MM.1S (cell line): ENCODE results near the gene ACAD11.
A peak's percentile ranks its signal among the peaks of the same experiment; 100 is the strongest.

Source experiments
- DNase-seq: peaks from one replicate; pipeline ENCODE4 v3.0.0-alpha.2; 2015
- H2AFZ ChIP-seq: fragments of 300-600 bp; sonication (generic); 2 replicates; pipeline ENCODE4 v1.6.0; 2016; ENCODE audit warnings: antibody characterized with exemption, low read length
- H3F3A ChIP-seq: fragments of 300-600 bp; sonication (generic); 2 replicates; pipeline ENCODE4 v1.6.1; 2016; ENCODE audit warnings: mild to moderate bottlenecking, antibody characterized with exemption, low read length, moderate library complexity, mixed read lengths; ENCODE audit not compliant: insufficient read depth
- H3K27ac ChIP-seq: fragments of 300-600 bp; sonication (generic); 2 replicates; pipeline ENCODE4 v1.5.1; 2016; ENCODE audit warnings: mild to moderate bottlenecking, low read length
- H3K27me3 ChIP-seq: fragments of 300-600 bp; sonication (generic); replicated peaks from 2 replicates; pipeline ENCODE4 v1.6.0; 2016; ENCODE audit warnings: low read length; ENCODE audit not compliant: insufficient read depth
- H3K36me3 ChIP-seq: fragments of 300-600 bp; sonication (generic); replicated peaks from 2 replicates; pipeline ENCODE4 v1.6.1; 2016; ENCODE audit warnings: mild to moderate bottlenecking, low read length, mixed read lengths; ENCODE audit not compliant: insufficient read depth
- H3K4me1 ChIP-seq: fragments of 300-600 bp; sonication (generic); 2 replicates; pipeline ENCODE4 v1.6.1; 2016; ENCODE audit warnings: low read length, mixed read lengths
- H3K4me2 ChIP-seq: fragments of 300-600 bp; sonication (generic); 2 replicates; pipeline ENCODE4 v1.6.0; 2016; ENCODE audit warnings: low read depth, low read length
- H3K4me3 ChIP-seq: fragments of 300-600 bp; sonication (generic); 2 replicates; pipeline ENCODE4 v1.5.1; 2016; ENCODE audit warnings: low read length, mixed read lengths
- H3K79me2 ChIP-seq: fragments of 300-600 bp; sonication (generic); 2 replicates; pipeline ENCODE4 v1.6.1; 2016; ENCODE audit warnings: mixed run types, low read length, mixed read lengths
- H3K9ac ChIP-seq: fragments of 300-600 bp; sonication (generic); 2 replicates; pipeline ENCODE4 v1.6.1; 2016; ENCODE audit warnings: low read length, mixed read lengths
- H3K9me2 ChIP-seq: fragments of 300-600 bp; sonication (generic); replicated peaks from 2 replicates; pipeline ENCODE4 v1.6.1; 2016; ENCODE audit warnings: mild to moderate bottlenecking, low read length, mixed read lengths; ENCODE audit not compliant: insufficient read depth
- H3K9me3 ChIP-seq: fragments of 300-600 bp; sonication (generic); replicated peaks from 2 replicates; pipeline ENCODE4 v1.6.1; 2016; ENCODE audit warnings: mild to moderate bottlenecking, low read length, mixed read lengths; ENCODE audit not compliant: insufficient read depth
- H4K20me1 ChIP-seq: fragments of 300-600 bp; sonication (generic); 2 replicates; pipeline ENCODE4 v1.6.1; 2016; ENCODE audit warnings: mild to moderate bottlenecking, low read length, moderate library complexity, mixed read lengths; ENCODE audit not compliant: insufficient read depth
- EZH2 ChIP-seq: fragments of 300-600 bp; sonication (generic); optimal IDR thresholded peaks from 2 replicates; pipeline ENCODE3; 2017; ENCODE audit warnings: low read depth, mild to moderate bottlenecking, antibody characterized with exemption, low read length, mixed read lengths
- EZH2phosphoT487 ChIP-seq: fragments of 300-600 bp; sonication (generic); IDR thresholded peaks from 2 replicates; pipeline ENCODE4 v1.6.1; 2018; ENCODE audit warnings: antibody characterized with exemption, low read length
- TF ChIP-seq, protein P1 (sequence below): fragments of 300-600 bp; sonication (generic); IDR thresholded peaks from 2 replicates; pipeline ENCODE4 v1.5.1; 2016; ENCODE audit warnings: antibody characterized with exemption, low read length, mixed read lengths

The ACAD11 gene

GRCh38 chr3:132597660-132598059, 61.9 kb downstream of the ACAD11 start:
- no peak overlapping the region for H2AFZ ChIP-seq
- H3K27ac ChIP-seq, result no peak overlapping the region
- H3K9ac ChIP-seq, result no peak overlapping the region; the same call in 1 of the 2 replicates
- H3K9me2 ChIP-seq, result no peaks in the 10 kb centered on the region
- peak overlapping the region; percentile 31 for H3K4me3 ChIP-seq
- no peak for TF ChIP-seq EZH2
- no peak for TF ChIP-seq EZH2phosphoT487
- TF ChIP-seq, protein P1, sequence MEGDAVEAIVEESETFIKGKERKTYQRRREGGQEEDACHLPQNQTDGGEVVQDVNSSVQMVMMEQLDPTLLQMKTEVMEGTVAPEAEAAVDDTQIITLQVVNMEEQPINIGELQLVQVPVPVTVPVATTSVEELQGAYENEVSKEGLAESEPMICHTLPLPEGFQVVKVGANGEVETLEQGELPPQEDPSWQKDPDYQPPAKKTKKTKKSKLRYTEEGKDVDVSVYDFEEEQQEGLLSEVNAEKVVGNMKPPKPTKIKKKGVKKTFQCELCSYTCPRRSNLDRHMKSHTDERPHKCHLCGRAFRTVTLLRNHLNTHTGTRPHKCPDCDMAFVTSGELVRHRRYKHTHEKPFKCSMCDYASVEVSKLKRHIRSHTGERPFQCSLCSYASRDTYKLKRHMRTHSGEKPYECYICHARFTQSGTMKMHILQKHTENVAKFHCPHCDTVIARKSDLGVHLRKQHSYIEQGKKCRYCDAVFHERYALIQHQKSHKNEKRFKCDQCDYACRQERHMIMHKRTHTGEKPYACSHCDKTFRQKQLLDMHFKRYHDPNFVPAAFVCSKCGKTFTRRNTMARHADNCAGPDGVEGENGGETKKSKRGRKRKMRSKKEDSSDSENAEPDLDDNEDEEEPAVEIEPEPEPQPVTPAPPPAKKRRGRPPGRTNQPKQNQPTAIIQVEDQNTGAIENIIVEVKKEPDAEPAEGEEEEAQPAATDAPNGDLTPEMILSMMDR, result no peak
- peak overlapping the region; percentile 35 for H3K4me2 ChIP-seq
- H3K27me3 ChIP-seq, result no peaks in the 10 kb centered on the region
- no peaks in the 10 kb centered on the region for H3K4me1 ChIP-seq
- no peak for DNase-seq
- H3K79me2 ChIP-seq, result no peaks in the 10 kb centered on the region
- H3K36me3 ChIP-seq, result no peaks in the 10 kb centered on the region
- no peaks in the 10 kb centered on the region for H3K9me3 ChIP-seq
- H3F3A ChIP-seq, result no peaks in the 10 kb centered on the region
- H4K20me1 ChIP-seq, result no peaks in the 10 kb centered on the region

GRCh38 chr3:132596816-132597433, 62.7 kb downstream of the ACAD11 start, which contains the start of gene ACKR4:
Gene ACKR4, plus strand, starts transcription at chr3:132597270. Its CDS starts 3,128 bp downstream, at chr3:132600398.
- peak within 1 kb of the TSS; percentile 35 for H3K4me2 ChIP-seq
- DNase-seq, result peak; percentile 15
- peak within 1 kb of the TSS; percentile 31 for H3K4me3 ChIP-seq
- no peaks in the 10 kb centered on the region for H3K36me3 ChIP-seq
- no peaks in the 10 kb centered on the region for H3K9me3 ChIP-seq
- H2AFZ ChIP-seq, result peak within 1 kb of the TSS; percentile 19; the same call in 1 of the 2 replicates
- no peaks in the 10 kb centered on the region for H3K9me2 ChIP-seq
- H4K20me1 ChIP-seq, result no peaks in the 10 kb centered on the region
- H3K27ac ChIP-seq, result no peak within 1 kb of the TSS
- H3F3A ChIP-seq, result no peaks in the 10 kb centered on the region
- TF ChIP-seq, protein P1, result no peak
- TF ChIP-seq EZH2phosphoT487, result no peak
- no peak for TF ChIP-seq EZH2
- no peaks in the 10 kb centered on the region for H3K27me3 ChIP-seq
- H3K4me1 ChIP-seq, result no peaks in the 10 kb centered on the region
- no peak within 1 kb of the TSS; the same call in 1 of the 2 replicates for H3K9ac ChIP-seq
- H3K79me2 ChIP-seq, result no peaks in the 10 kb centered on the region

DNA sequence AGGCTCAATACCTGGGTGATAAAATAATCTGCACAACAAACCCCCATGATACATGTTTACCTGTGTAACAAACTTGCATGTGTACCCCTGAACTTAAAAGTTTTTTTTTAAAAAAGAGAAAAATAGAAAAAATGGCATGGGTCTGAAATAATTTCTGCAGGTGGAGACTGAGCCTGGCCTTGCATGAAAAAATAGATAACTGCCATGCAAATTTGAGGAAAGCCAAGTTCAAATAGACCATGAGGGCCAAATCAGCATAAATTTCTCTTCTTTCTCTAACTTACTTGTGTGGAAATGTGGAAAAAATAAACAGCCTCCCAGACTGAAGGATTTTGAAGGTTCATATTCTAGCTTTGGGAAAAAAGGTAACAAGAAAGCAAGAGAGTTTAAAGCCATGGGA, 63.3 kb downstream of the ACAD11 start:
- no peak overlapping the region for H3K9ac ChIP-seq
- H3F3A ChIP-seq, result no peaks in the 10 kb centered on the region
- H3K4me2 ChIP-seq, result no peak overlapping the region
- no peak overlapping the region for H3K4me3 ChIP-seq
- H3K36me3 ChIP-seq, result no peaks in the 10 kb centered on the region
- no peaks in the 10 kb centered on the region for H4K20me1 ChIP-seq
- no peaks in the 10 kb centered on the region for H3K9me3 ChIP-seq
- no peak overlapping the region for H2AFZ ChIP-seq
- no peaks in the 10 kb centered on the region for H3K79me2 ChIP-seq
- no peaks in the 10 kb centered on the region for H3K27me3 ChIP-seq
- H3K27ac ChIP-seq, result no peak overlapping the region
- TF ChIP-seq EZH2 (no peak), EZH2phosphoT487 (no peak)
- TF ChIP-seq, protein P1, result no peak
- DNase-seq, result no peak
- no peaks in the 10 kb centered on the region for H3K4me1 ChIP-seq
- H3K9me2 ChIP-seq, result no peaks in the 10 kb centered on the region
